ENCODE data around the gene ZMYM2. TPM values are rescaled to one million over a fixed set of nuclear protein-coding genes. Genes with fewer than 3 reads are reported as not detected.

ZMYM2 gene
- total RNA-seq, 2 donors from 2014 or later = 35.7 to 48.1 TPM

- Histone ChIP-seq H3K27me3 (no peaks in the 10 kb centered on the region), H3K4me3 (no peak overlapping the region), H3K27ac (no peak overlapping the region), H3K9me3 (peaks cover 0 to 22% of the 10 kb centered on the region in 2 donors), H3K36me3 (peaks cover 15% of the 10 kb centered on the region), H3K4me1 (peaks cover 0 to 8% of the 10 kb centered on the region in 2 donors)
- TF ChIP-seq CTCF (IDR thresholded peaks at IDR 0.05) = no peak
- DNase-seq (ENCODE audit: low spot score) = no peak
These were observed 20.4 kb downstream of the ZMYM2 start for GRCh38 chr13:19978831-19979437.

GRCh38 chr13:19981685-19982238 is 23.2 kb downstream of the ZMYM2 start:
- Histone ChIP-seq H3K4me1 (peaks cover 0 to 4% of the 10 kb centered on the region in 2 donors), H3K4me3 (no peak overlapping the region), H3K9me3 (peaks cover 0 to 22% of the 10 kb centered on the region in 2 donors), H3K27me3 (no peaks in the 10 kb centered on the region), H3K36me3 (peaks cover 15% of the 10 kb centered on the region), H3K27ac (no peak overlapping the region)
- TF ChIP-seq CTCF (IDR thresholded peaks at IDR 0.05) = no peak
- DNase-seq (ENCODE audit: low spot score) = no peak

DNA sequence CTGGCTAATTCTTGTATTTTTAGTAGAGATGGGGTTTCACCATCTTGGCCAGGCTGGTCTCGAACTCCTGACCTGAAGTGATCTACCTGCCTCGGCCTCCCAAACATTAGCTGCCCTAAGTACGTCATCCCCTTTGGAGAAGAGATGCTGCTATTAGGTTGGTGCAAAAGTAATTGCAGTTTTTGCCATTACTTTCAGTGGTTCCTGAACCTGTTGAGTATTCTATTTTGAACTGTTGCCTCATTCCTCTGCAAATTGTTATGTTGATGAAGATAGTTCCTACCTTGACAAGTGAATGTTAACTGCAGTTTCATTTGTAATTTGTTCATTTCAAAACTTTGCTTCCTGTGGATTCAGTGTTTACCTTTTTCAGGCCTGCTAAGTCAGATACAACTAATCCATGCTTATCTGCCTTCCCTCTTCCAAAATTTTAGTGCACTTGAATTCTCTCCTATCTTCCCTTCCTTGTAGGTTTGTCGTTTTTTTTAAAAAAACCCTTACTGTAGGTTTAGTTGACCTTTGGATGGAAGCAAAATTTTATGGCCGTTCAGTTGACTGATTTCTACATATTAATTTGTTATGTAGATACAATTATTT is 24.0 kb downstream of the ZMYM2 start:
- H3K4me1 ChIP-seq = peaks cover 0 to 4% of the 10 kb centered on the region in 2 donors
- no peak overlapping the region for H3K27ac ChIP-seq
- no peak for TF ChIP-seq CTCF (IDR thresholded peaks at IDR 0.05)
- DNase-seq (ENCODE audit: low spot score) = no peak
- H3K36me3 ChIP-seq = peaks cover 15% of the 10 kb centered on the region
- no peaks in the 10 kb centered on the region for H3K27me3 ChIP-seq
- H3K4me3 ChIP-seq = no peak overlapping the region
- peaks cover 0 to 22% of the 10 kb centered on the region in 2 donors for H3K9me3 ChIP-seq

DNA sequence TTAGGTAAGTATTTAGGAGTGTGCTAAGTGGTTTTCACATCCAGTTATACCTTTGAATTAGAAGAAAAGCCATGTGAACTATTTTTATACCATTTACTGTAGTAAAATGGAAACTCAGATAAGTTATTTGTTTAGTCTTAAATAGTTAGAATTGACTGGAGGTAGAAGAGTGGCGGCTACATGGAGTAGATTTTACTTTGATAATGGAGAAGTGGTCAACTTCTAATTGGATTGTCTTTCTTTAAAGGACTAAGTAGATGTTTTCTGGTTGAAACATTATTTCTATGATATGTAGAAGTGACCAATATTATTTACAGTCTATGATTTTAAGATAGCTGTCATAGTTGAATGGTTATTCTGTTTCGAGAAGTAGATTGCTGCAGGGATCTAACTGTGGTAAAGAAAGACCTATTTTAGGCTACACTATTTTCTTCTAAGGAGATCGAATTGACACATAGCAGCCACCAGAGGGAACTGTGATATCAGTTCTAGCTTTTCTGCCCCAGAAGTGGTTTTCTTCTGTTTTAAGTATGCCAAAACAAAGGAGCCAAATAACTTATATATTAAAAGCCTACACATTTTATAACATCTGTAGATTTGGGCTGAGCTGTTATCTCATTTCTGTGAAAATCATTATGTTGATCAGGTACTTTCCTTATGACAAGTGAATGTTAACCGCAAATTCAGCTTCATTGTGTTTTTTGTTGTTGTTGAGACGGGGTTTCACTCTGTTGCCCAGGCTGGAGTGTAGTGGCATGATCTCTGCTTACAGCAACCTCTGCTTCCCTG is 26.1 kb downstream of the ZMYM2 start:
- H3K36me3 ChIP-seq = peaks cover 2% of the 10 kb centered on the region
- H3K4me1 ChIP-seq = peaks cover 0 to 9% of the 10 kb centered on the region in 2 donors
- no peak overlapping the region for H3K27ac ChIP-seq
- H3K4me3 ChIP-seq = no peak overlapping the region
- DNase-seq (ENCODE audit: low spot score) = no peak
- H3K9me3 ChIP-seq = peaks cover 0 to 6% of the 10 kb centered on the region in 2 donors
- TF ChIP-seq CTCF (IDR thresholded peaks at IDR 0.05) = peak; percentile 43 to 64
- no peaks in the 10 kb centered on the region for H3K27me3 ChIP-seq

GRCh38 chr13:19985219-19985556 is 26.7 kb downstream of the ZMYM2 start:
- DNase-seq (ENCODE audit: low spot score) = no peak
- H3K9me3 ChIP-seq = no peaks in the 10 kb centered on the region
- no peak for TF ChIP-seq CTCF (IDR thresholded peaks at IDR 0.05)
- H3K27me3 ChIP-seq = no peaks in the 10 kb centered on the region
- H3K4me3 ChIP-seq = no peak overlapping the region
- H3K4me1 ChIP-seq = peaks cover 0 to 14% of the 10 kb centered on the region in 2 donors
- no peaks in the 10 kb centered on the region for H3K36me3 ChIP-seq
- no peak overlapping the region for H3K27ac ChIP-seq

All from right atrium auricular region (tissue), 2 donors.